MCF 10A (cell line): ENCODE measurements around the gene FLT4. TPM values are rescaled to one million over a fixed set of nuclear protein-coding genes. Genes with fewer than 3 reads are reported as not detected.

Source experiments
- BruUV-seq: library from RNA; stranded (reverse); fragments of 400-500 nt; replicated peaks from 2 replicates; lab custom pipeline; 2021; lab: Mats Ljungman, UMichigan
- CTCF ChIA-PET: fragments of 300-600 bp; sonication (Branson Sonifier 250); formaldehyde crosslinking; extraction: SDS; loops from one replicate; lab custom pipeline; 2021; ENCODE audit warnings: antibody characterized with exemption, inconsistent platforms; lab: Yijun Ruan, JAX
- POLR2A ChIA-PET: fragments of 300-600, 350-650 bp; sonication (Branson Sonifier 250); formaldehyde crosslinking; extraction: SDS; loops from one replicate; lab custom pipeline; 2020; ENCODE audit warnings: antibody characterized with exemption, inconsistent platforms; lab: Yijun Ruan, JAX
- DNase-seq: peaks from one replicate; pipeline ENCODE4 v3.0.0-alpha.2; 2018; ENCODE audit not compliant: unreplicated experiment
- H3K27ac Mint-ChIP-seq: one replicate; pipeline ENCODE4 v1.8.0; 2022; ENCODE audit warnings: mild to moderate bottlenecking, low read depth, mixed read lengths; ENCODE audit not compliant: unreplicated experiment
- H3K27me3 Mint-ChIP-seq: one replicate; pipeline ENCODE4 v1.8.0; 2022; ENCODE audit warnings: mixed read lengths; ENCODE audit not compliant: insufficient read depth, unreplicated experiment
- H3K36me3 Mint-ChIP-seq: one replicate; pipeline ENCODE4 v1.8.0; 2022; ENCODE audit warnings: mild to moderate bottlenecking, moderate library complexity, mixed read lengths; ENCODE audit not compliant: insufficient read depth, unreplicated experiment
- H3K4me1 Mint-ChIP-seq: one replicate; pipeline ENCODE4 v1.8.0; 2022; ENCODE audit warnings: mixed read lengths; ENCODE audit not compliant: insufficient read depth, unreplicated experiment
- H3K4me3 Mint-ChIP-seq: one replicate; pipeline ENCODE4 v1.8.0; 2022; ENCODE audit warnings: mild to moderate bottlenecking, moderate library complexity, mixed read lengths; ENCODE audit not compliant: unreplicated experiment
- H3K9me3 Mint-ChIP-seq: one replicate; pipeline ENCODE4 v1.8.0; 2022; ENCODE audit warnings: mixed read lengths; ENCODE audit not compliant: unreplicated experiment
- intact Hi-C: fragments of 100-400 bp; cut with micrococcal nuclease; formaldehyde crosslinking; loops from 2 replicates; pipeline ENCODE4 v1.14.1; 2022
- total RNA-seq: library from RNA; stranded (reverse); gene quantifications from 2 replicates; pipeline ENCODE4 v1.2.3, GENCODE V29; 2022
- TF ChIP-seq, protein P1 (sequence below): fragments of 200-600 bp; IDR thresholded peaks from one replicate; pipeline ENCODE4 v1.8.0; 2022; ENCODE audit warnings: antibody characterized with exemption, mild to moderate bottlenecking; ENCODE audit not compliant: unreplicated experiment

Gene FLT4
- total RNA-seq, 1 experiment from 2014 or later = not detected

- Mint-ChIP-seq H3K9me3 (no peaks in the 10 kb centered on the region), H3K27ac (no peak overlapping the region), H3K4me3 (no peak overlapping the region), H3K36me3 (no peaks in the 10 kb centered on the region), H3K4me1 (no peaks in the 10 kb centered on the region), H3K27me3 (peaks cover 9% of the 10 kb centered on the region)
- intact Hi-C loops = no loop called here
- ChIA-PET POLR2A (no interaction called here), CTCF (no interaction called here)
- DNase-seq = no peak
- BruUV-seq = no TSS peak
- TF ChIP-seq, protein P1, sequence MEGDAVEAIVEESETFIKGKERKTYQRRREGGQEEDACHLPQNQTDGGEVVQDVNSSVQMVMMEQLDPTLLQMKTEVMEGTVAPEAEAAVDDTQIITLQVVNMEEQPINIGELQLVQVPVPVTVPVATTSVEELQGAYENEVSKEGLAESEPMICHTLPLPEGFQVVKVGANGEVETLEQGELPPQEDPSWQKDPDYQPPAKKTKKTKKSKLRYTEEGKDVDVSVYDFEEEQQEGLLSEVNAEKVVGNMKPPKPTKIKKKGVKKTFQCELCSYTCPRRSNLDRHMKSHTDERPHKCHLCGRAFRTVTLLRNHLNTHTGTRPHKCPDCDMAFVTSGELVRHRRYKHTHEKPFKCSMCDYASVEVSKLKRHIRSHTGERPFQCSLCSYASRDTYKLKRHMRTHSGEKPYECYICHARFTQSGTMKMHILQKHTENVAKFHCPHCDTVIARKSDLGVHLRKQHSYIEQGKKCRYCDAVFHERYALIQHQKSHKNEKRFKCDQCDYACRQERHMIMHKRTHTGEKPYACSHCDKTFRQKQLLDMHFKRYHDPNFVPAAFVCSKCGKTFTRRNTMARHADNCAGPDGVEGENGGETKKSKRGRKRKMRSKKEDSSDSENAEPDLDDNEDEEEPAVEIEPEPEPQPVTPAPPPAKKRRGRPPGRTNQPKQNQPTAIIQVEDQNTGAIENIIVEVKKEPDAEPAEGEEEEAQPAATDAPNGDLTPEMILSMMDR = no peak
Measured at GRCh38 chr5:180633283-180634177, 15.9 kb downstream of the FLT4 start.

DNA sequence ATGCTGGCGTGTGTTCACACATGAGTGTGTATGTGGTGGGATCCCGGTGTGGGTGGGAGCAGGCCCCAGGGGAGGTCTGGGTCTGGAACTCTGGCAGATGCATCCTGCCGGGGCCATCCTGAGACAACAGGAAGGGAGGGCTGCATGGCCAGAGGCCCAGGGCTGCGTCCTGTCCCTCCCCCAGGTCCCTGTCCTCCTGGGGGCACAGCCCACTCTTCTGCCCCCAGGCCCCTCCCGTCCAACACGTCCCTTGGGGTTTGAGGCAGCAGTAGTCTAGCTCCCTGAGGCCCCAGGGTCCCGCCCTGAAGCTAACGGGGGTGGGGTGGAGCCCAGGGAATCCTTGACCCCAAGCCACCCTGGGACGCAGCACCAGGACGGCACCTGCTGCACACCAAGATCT lies 16.6 kb downstream of the FLT4 start:
- no peak overlapping the region for H3K4me3 Mint-ChIP-seq
- ChIA-PET CTCF (no interaction called here), POLR2A (no interaction called here)
- DNase-seq = no peak
- no peak overlapping the region for H3K27ac Mint-ChIP-seq
- H3K9me3 Mint-ChIP-seq = no peaks in the 10 kb centered on the region
- H3K27me3 Mint-ChIP-seq = peaks cover 2% of the 10 kb centered on the region
- H3K36me3 Mint-ChIP-seq = no peaks in the 10 kb centered on the region
- intact Hi-C loops = no loop called here
- BruUV-seq = no TSS peak
- H3K4me1 Mint-ChIP-seq = no peaks in the 10 kb centered on the region
- TF ChIP-seq, protein P1 = no peak

- H3K4me3 Mint-ChIP-seq = no peak overlapping the region
- CTCF ChIA-PET = interaction anchor here (0.6 to 2.3 kb wide), 2 partner anchors 26 to 314 kb away, joined by 3 to 8 read pairs; no protein-coding TSS in a partner anchor
- H3K9me3 Mint-ChIP-seq = no peaks in the 10 kb centered on the region
Measured at GRCh38 chr5:180631549-180632383, 17.6 kb downstream of the FLT4 start.

More at GRCh38 chr5:180631549-180632383, 17.6 kb downstream of the FLT4 start:
- TF ChIP-seq, protein P1 = no peak
- Mint-ChIP-seq H3K36me3 (no peaks in the 10 kb centered on the region), H3K27me3 (no peaks in the 10 kb centered on the region), H3K27ac (no peak overlapping the region), H3K4me1 (no peaks in the 10 kb centered on the region)
- DNase-seq = no peak
- intact Hi-C loops = no loop called here
- POLR2A ChIA-PET = interaction anchor here (0.6 kb wide), 1 partner anchor 17 kb away, joined by 3 read pairs; no protein-coding TSS in a partner anchor
- no TSS peak for BruUV-seq
